ENCODE data around the gene SNAI1.

The SNAI1 gene

GRCh38 chr20:49961413-49961812, 21.4 kb upstream of the SNAI1 start:
- no peaks in the 10 kb centered on the region for H3K36me3 ChIP-seq (replicated peaks; ENCODE audit: insufficient read depth, low read length)
- no peaks in the 10 kb centered on the region for H3K9me2 ChIP-seq (replicated peaks; ENCODE audit: insufficient read depth, low read length)
- H3K27ac ChIP-seq (ENCODE audit: low read length) = no peak overlapping the region
- no peaks in the 10 kb centered on the region for H3F3A ChIP-seq (ENCODE audit: insufficient read depth, low read length)
- H3K4me3 ChIP-seq (ENCODE audit: low read length) = no peak overlapping the region
- no peak for DNase-seq
- H3K79me2 ChIP-seq (ENCODE audit: low read length) = no peaks in the 10 kb centered on the region
- H3K4me2 ChIP-seq (ENCODE audit: low read depth, low read length) = no peak overlapping the region
- no peak overlapping the region for H2AFZ ChIP-seq (ENCODE audit: low read length)
- H4K20me1 ChIP-seq (ENCODE audit: insufficient read depth, low read length) = no peaks in the 10 kb centered on the region
- no peaks in the 10 kb centered on the region for H3K9me3 ChIP-seq (replicated peaks; ENCODE audit: insufficient read depth, low read length)
- no peaks in the 10 kb centered on the region for H3K27me3 ChIP-seq (replicated peaks; ENCODE audit: insufficient read depth, low read length)
- no peaks in the 10 kb centered on the region for H3K4me1 ChIP-seq (ENCODE audit: low read length)
- H3K9ac ChIP-seq (ENCODE audit: low read length) = no peak overlapping the region
- TF ChIP-seq CTCF (IDR thresholded peaks at IDR 0.05; ENCODE audit: low read length) (no peak), EZH2 (optimal IDR thresholded peaks at IDR 0.05; ENCODE audit: low read depth, low read length) (no peak), EZH2phosphoT487 (IDR thresholded peaks at IDR 0.05; ENCODE audit: low read length) (no peak)

GRCh38 chr20:49964964-49965780, 17.6 kb upstream of the SNAI1 start:
- H3K36me3 ChIP-seq (replicated peaks; ENCODE audit: insufficient read depth, low read length) = no peaks in the 10 kb centered on the region
- H3K79me2 ChIP-seq (ENCODE audit: low read length) = no peaks in the 10 kb centered on the region
- H3K9me3 ChIP-seq (replicated peaks; ENCODE audit: insufficient read depth, low read length) = no peaks in the 10 kb centered on the region
- no peak overlapping the region for H3K9ac ChIP-seq (ENCODE audit: low read length)
- peaks cover 10% of the 10 kb centered on the region; the same call in 1 of the 2 replicates for H3K4me1 ChIP-seq (ENCODE audit: low read length)
- no peak overlapping the region for H3K27ac ChIP-seq (ENCODE audit: low read length)
- H3K4me3 ChIP-seq (ENCODE audit: low read length) = no peak overlapping the region
- TF ChIP-seq EZH2phosphoT487 (IDR thresholded peaks at IDR 0.05; ENCODE audit: low read length) = no peak
- no peak for TF ChIP-seq EZH2 (optimal IDR thresholded peaks at IDR 0.05; ENCODE audit: low read depth, low read length)
- TF ChIP-seq CTCF (IDR thresholded peaks at IDR 0.05; ENCODE audit: low read length) = peak; percentile 85
- H4K20me1 ChIP-seq (ENCODE audit: insufficient read depth, low read length) = no peaks in the 10 kb centered on the region
- H3K4me2 ChIP-seq (ENCODE audit: low read depth, low read length) = no peak overlapping the region
- H2AFZ ChIP-seq (ENCODE audit: low read length) = no peak overlapping the region
- peak; percentile 32 for DNase-seq
- H3K27me3 ChIP-seq (replicated peaks; ENCODE audit: insufficient read depth, low read length) = no peaks in the 10 kb centered on the region
- H3K9me2 ChIP-seq (replicated peaks; ENCODE audit: insufficient read depth, low read length) = no peaks in the 10 kb centered on the region
- H3F3A ChIP-seq (ENCODE audit: insufficient read depth, low read length) = peaks cover 10% of the 10 kb centered on the region; the same call in 1 of the 2 replicates

GRCh38 chr20:49965781-49966305, 16.9 kb upstream of the SNAI1 start:
- DNase-seq = no peak
- TF ChIP-seq EZH2phosphoT487 (IDR thresholded peaks at IDR 0.05; ENCODE audit: low read length) (no peak), EZH2 (optimal IDR thresholded peaks at IDR 0.05; ENCODE audit: low read depth, low read length) (no peak), CTCF (IDR thresholded peaks at IDR 0.05; ENCODE audit: low read length) (no peak)
- peaks cover 14% of the 10 kb centered on the region; the same call in 1 of the 2 replicates for H3F3A ChIP-seq (ENCODE audit: insufficient read depth, low read length)
- H3K27me3 ChIP-seq (replicated peaks; ENCODE audit: insufficient read depth, low read length) = no peaks in the 10 kb centered on the region
- no peak overlapping the region for H3K9ac ChIP-seq (ENCODE audit: low read length)
- no peak overlapping the region for H3K4me3 ChIP-seq (ENCODE audit: low read length)
- no peaks in the 10 kb centered on the region for H4K20me1 ChIP-seq (ENCODE audit: insufficient read depth, low read length)
- H3K9me3 ChIP-seq (replicated peaks; ENCODE audit: insufficient read depth, low read length) = no peaks in the 10 kb centered on the region
- H3K36me3 ChIP-seq (replicated peaks; ENCODE audit: insufficient read depth, low read length) = no peaks in the 10 kb centered on the region
- no peaks in the 10 kb centered on the region for H3K79me2 ChIP-seq (ENCODE audit: low read length)
- H3K27ac ChIP-seq (ENCODE audit: low read length) = no peak overlapping the region
- H3K4me2 ChIP-seq (ENCODE audit: low read depth, low read length) = no peak overlapping the region
- H3K4me1 ChIP-seq (ENCODE audit: low read length) = peaks cover 17% of the 10 kb centered on the region; the same call in 1 of the 2 replicates
- H2AFZ ChIP-seq (ENCODE audit: low read length) = no peak overlapping the region
- H3K9me2 ChIP-seq (replicated peaks; ENCODE audit: insufficient read depth, low read length) = no peaks in the 10 kb centered on the region
